GM12872 (cell line): ENCODE results near the gene IQCB1.
A peak's percentile ranks its signal among the peaks of the same experiment; 100 is the strongest.

Experiments
- TF ChIP-seq, protein P1 (sequence below): IDR thresholded peaks from 3 replicates; pipeline ENCODE4 v1.5.1; 2011; ENCODE audit warnings: low read depth, mild to moderate bottlenecking, low read length, moderate library complexity; ENCODE audit not compliant: insufficient read depth

IQCB1 gene

DNA sequence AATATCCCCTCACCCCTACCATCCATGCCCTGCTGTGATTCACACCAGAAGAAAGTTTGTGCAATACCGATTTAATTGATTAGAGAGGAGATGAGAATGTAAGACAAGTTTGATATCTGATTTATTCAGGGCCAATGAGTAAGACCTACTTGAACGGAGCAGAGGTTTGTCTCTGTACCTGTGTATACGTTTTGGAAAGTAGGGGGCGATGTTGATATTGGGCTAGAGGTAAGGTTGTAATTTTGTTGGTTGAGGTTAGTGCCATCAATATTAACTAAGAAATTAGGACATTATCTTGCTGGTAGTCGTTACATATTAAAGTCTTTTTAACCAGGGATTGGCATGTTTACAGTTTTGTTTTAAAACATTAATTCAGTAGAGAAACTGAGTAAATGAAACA is 20.7 kb upstream of the IQCB1 start:
- TF ChIP-seq, protein P1, sequence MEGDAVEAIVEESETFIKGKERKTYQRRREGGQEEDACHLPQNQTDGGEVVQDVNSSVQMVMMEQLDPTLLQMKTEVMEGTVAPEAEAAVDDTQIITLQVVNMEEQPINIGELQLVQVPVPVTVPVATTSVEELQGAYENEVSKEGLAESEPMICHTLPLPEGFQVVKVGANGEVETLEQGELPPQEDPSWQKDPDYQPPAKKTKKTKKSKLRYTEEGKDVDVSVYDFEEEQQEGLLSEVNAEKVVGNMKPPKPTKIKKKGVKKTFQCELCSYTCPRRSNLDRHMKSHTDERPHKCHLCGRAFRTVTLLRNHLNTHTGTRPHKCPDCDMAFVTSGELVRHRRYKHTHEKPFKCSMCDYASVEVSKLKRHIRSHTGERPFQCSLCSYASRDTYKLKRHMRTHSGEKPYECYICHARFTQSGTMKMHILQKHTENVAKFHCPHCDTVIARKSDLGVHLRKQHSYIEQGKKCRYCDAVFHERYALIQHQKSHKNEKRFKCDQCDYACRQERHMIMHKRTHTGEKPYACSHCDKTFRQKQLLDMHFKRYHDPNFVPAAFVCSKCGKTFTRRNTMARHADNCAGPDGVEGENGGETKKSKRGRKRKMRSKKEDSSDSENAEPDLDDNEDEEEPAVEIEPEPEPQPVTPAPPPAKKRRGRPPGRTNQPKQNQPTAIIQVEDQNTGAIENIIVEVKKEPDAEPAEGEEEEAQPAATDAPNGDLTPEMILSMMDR, result peak; percentile 40; the same call in 1 of the 3 replicates

DNA sequence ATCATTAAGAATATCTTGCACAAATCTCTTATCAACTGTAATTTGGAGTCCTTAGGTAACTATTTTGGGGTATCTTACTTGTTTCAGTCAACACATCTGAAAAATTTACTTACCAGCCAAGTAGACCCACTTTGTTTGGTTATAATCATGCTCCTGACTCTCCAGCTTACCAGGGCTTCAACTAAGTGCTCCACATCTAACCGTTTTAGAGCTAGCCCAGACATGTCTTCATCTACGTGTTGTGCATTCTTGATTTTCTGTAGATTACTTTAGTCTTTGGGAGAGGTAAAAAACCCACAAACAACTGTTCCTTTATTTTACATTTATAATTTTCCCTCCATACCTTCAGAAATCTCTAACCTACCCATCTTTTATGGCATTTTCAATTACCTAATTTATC is 17.4 kb upstream of the IQCB1 start:
- TF ChIP-seq, protein P1, result no peak

GRCh38 chr3:121844892-121845291 is 10.0 kb upstream of the IQCB1 start:
- TF ChIP-seq, protein P1, result no peak

DNA sequence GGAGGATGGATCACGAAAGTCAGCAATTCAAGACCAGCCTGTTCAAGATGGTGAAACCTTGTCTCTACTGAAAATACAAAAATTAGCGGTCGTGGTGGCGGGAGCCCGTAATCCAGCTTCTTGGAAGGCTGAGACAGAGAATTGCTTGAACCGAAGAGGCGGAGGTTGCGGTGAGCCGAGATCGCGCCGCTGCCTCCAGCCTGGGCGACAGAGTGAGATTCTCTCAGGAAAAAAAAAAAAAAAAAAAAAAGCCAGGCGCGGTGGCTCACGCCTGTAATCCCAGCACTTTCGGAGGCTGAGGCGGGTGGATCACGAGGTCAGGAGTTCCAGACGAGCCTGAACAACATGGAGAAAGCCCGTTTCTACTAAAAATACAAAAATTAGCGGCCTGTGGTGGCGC is 5.1 kb upstream of the IQCB1 start:
- TF ChIP-seq, protein P1, result no peak

- TF ChIP-seq, protein P1, result no peak
Measured at GRCh38 chr3:121836481-121836880, 1.6 kb upstream of the IQCB1 start.

GRCh38 chr3:121836064-121836463 is 1.2 kb upstream of the IQCB1 start:
- TF ChIP-seq, protein P1, result no peak

DNA sequence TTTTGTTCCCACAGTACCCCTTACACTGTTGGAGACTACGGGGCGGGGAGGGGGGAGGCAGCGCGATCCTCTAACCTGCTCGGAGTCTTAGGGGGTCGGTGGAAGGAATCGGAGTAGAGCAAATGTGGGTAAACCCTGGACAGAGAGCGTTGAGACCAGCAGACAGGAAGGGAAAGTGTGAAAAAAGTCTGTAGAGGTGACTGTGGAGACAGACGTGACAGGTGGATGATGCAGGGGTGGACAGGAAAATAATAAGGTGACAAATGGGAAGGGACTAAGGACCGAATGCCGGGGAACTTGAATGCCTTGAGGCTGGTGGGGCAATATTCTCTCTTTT is 573 bp upstream of the IQCB1 start:
- TF ChIP-seq, protein P1, result no peak

DNA sequence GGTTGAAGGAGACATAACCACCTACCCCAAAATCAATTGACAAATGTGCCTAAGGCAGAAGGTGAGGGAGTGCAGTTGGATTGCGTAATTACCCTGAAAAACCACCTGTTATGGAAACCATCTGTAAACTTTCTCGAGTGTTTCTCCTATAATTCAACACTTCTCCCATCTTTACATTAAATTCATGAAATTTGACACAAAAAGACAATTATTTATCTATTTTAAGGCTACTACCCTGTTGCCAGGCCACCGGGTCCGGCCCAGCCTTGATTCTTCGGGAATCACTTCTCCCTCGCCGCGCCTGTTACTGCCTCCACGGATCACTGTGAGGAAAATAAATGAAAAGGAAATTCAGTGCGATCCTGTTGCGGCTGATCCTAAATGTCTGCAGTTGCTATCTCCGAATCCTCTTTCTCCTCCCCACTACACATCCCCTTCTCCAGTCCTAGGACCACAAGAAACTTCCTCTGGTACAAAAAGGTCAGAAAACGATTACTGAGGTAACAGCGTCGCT is 646 bp downstream of the IQCB1 start:
- TF ChIP-seq, protein P1, result no peak
